Adrenal gland (tissue), 5 donors: Measurements from ENCODE around the gene KASH5.

ENCODE experiments used
- CTCF ChIP-seq, 6 experiments: fragments of 450-650 bp in 4 of 6; fragments of 200-600 bp in 2 of 6; sonication (generic) in 1 of 6; IDR thresholded peaks; 1 replicate in 5 of 6; 2 replicates in 1 of 6; pipeline versions ENCODE4 v1.5.1 to v1.8.0; 2016 to 2021; ENCODE audit warnings: antibody characterized with exemption in 6 of 6, mild to moderate bottlenecking in 2 of 6, moderate library complexity in 1 of 6
- POLR2A ChIP-seq, 2 donors: fragments of 450-650 bp; IDR thresholded peaks; one replicate each; pipeline ENCODE4 v1.6.1; 2017; ENCODE audit warnings: antibody characterized with exemption in 2 of 2, mild to moderate bottlenecking in 2 of 2, moderate library complexity in 1 of 2
- donor health status: DM: no; HTN: no; CAD: no.

DNA sequence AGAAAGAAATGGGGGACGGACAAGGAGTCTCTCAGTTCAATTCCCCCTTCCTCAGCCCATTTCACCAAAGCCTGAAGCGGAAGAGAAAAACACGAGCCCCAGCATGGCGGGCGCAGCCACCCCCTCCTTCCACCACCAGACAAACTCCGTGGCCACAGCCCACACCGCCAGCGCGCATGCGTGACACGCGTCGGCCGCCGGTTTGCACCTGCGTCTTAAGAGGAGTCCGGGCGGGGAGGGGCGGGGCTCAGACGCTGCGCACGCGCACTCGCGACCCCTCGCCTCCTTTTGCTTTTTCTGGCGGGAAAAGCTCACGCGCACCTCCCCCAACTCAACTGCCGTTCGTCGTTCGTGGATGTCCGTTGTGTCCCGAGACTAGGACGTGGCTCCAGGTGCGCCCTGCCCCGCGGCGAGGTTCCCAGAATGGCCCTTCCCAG, at the start of gene KASH5:
- no peak for TF ChIP-seq POLR2A (IDR thresholded peaks at IDR 0.05)
- TF ChIP-seq CTCF (IDR thresholded peaks at IDR 0.05) = no peak
